RPMI7951 (cell line): Measurements from ENCODE around the gene CCDC7. TPM values are rescaled to one million over a fixed set of nuclear protein-coding genes. Genes with fewer than 3 reads are reported as not detected.
"Not testable (repeated sequence)": the region's sequence is repeated elsewhere in the genome, so short reads cannot be mapped to it uniquely, and the experiment has no call there.

ENCODE experiments used
- DNase-seq: peaks from one replicate; pipeline ENCODE4 v3.0.0-alpha.2; 2012; ENCODE audit warnings: low read depth
- total RNA-seq: library from RNA; depleted of rRNA; stranded (reverse); fragments of >200 nt; shearing (Covaris generic); gene quantifications from 2 replicates; pipeline ENCODE4 v1.2.3, GENCODE V29; 2014

Gene CCDC7
- total RNA-seq, 1 experiment from 2014 or later = 3.8 TPM

- no peak for DNase-seq
These were observed 8.2 kb downstream of the CCDC7 start for GRCh38 chr10:32454148-32454547.

GRCh38 chr10:32459051-32459698 lies 13.2 kb downstream of the CCDC7 start:
- DNase-seq = no peak

GRCh38 chr10:32461203-32461602 lies 15.3 kb downstream of the CCDC7 start:
- no peak for DNase-seq

GRCh38 chr10:32471232-32471631 lies 25.3 kb downstream of the CCDC7 start:
- DNase-seq = no peak

GRCh38 chr10:32477499-32477898 lies 31.6 kb downstream of the CCDC7 start:
- no peak for DNase-seq

GRCh38 chr10:32481606-32482005 lies 35.7 kb downstream of the CCDC7 start:
- no peak for DNase-seq

GRCh38 chr10:32483019-32483502 lies 37.1 kb downstream of the CCDC7 start:
- DNase-seq = not testable (repeated sequence)

- not testable (repeated sequence) for DNase-seq
These were observed 42.1 kb downstream of the CCDC7 start for GRCh38 chr10:32488038-32488437.

GRCh38 chr10:32489158-32489557 lies 43.2 kb downstream of the CCDC7 start:
- no peak for DNase-seq

GRCh38 chr10:32489901-32490300 lies 44.0 kb downstream of the CCDC7 start:
- no peak for DNase-seq

- not testable (repeated sequence) for DNase-seq
These were observed 48.6 kb downstream of the CCDC7 start for GRCh38 chr10:32494562-32494961.

GRCh38 chr10:32500136-32500535 lies 54.2 kb downstream of the CCDC7 start:
- DNase-seq = not testable (repeated sequence)

- no peak for DNase-seq
These were observed 56.0 kb downstream of the CCDC7 start for GRCh38 chr10:32501906-32502305.

GRCh38 chr10:32505762-32506420 lies 60.0 kb downstream of the CCDC7 start:
- not testable (repeated sequence) for DNase-seq

GRCh38 chr10:32511599-32511998 lies 65.7 kb downstream of the CCDC7 start:
- DNase-seq = no peak

GRCh38 chr10:32516567-32517495 lies 70.9 kb downstream of the CCDC7 start:
- no peak for DNase-seq

GRCh38 chr10:32530231-32530630 lies 84.3 kb downstream of the CCDC7 start:
- DNase-seq = no peak

- no peak for DNase-seq
These were observed 92.3 kb downstream of the CCDC7 start for GRCh38 chr10:32538256-32538655.

- no peak for DNase-seq
These were observed 94.9 kb downstream of the CCDC7 start for GRCh38 chr10:32540691-32541470.

GRCh38 chr10:32548208-32548607 lies 102.3 kb downstream of the CCDC7 start:
- no peak for DNase-seq

GRCh38 chr10:32556783-32557395 lies 110.9 kb downstream of the CCDC7 start:
- DNase-seq = no peak
